ENCODE data around the gene ZC3H14.

- TF ChIP-seq ZNF274 (IDR thresholded peaks at IDR 0.05; ENCODE audit: low read length), result no peak
- TF ChIP-seq ZNF274 (tag by site-specific recombination; IDR thresholded peaks at IDR 0.05; ENCODE audit: borderline replicate concordance), result no peak
- no peak for TF ChIP-seq CTCF (tag by site-specific recombination; IDR thresholded peaks at IDR 0.05)
- no peak for TF ChIP-seq ZBTB48 (tag by site-specific recombination; IDR thresholded peaks at IDR 0.05)
- TF ChIP-seq ZNF248 (tag by site-specific recombination; IDR thresholded peaks at IDR 0.05), result no peak
- TF ChIP-seq ELK4 (IDR thresholded peaks at IDR 0.05; ENCODE audit: borderline replicate concordance, low read depth, low read length), result no peak
- TF ChIP-seq PRDM6 (tag by site-specific recombination; IDR thresholded peaks at IDR 0.05), result no peak
- no peak for TF ChIP-seq TCF7L2 (IDR thresholded peaks at IDR 0.05; ENCODE audit: borderline replicate concordance, low read depth, low read length)
These were observed 65.6 kb downstream of the ZC3H14 start for GRCh38 chr14:88628462-88628861.

Measured in HEK293 (cell line).